HG03378 (cell line): ENCODE measurements around the gene DCST2.

ENCODE experiments used
- ATAC-seq: cut with Tn5 transposase; IDR thresholded peaks from one replicate; pipeline ENCODE4 v1.9.1; 2021; ENCODE audit warnings: mild to moderate bottlenecking, moderate library complexity; ENCODE audit not compliant: unreplicated experiment

Gene DCST2

GRCh38 chr1:155070158-155070621, 36.6 kb upstream of the DCST2 start:
- ATAC-seq = no peak

DNA sequence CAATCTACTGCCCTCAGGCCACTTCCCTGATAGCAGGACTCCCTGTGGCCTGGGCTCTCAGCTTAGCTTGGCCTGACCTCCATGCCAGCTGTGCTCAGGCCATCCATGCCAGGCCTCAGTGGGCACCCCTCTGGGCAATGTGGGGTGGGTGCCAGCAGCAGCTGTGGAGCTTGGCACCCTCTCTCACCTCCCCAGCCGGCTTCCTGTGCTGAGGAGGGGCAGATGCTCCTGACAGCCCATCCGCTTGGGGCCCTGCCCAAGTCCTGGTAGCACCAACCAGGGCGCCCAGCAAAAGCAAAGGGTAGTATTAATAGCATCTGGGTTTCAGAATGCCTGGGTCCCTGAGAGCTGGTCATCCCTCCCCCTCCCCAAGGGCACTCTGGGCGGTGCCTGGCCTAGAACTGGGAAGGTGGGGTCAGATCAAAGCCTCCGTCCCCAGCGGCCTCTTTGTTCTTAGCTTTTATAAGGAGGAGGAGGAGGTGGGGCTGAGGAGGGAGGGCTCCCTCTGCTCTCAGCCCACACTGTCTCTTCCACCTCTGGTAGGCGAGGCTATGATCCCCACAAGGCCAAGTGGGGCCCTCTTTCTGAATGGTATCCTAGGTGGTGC, 36.1 kb upstream of the DCST2 start:
- no peak for ATAC-seq

GRCh38 chr1:155068599-155068998, 35.0 kb upstream of the DCST2 start:
- ATAC-seq = no peak

DNA sequence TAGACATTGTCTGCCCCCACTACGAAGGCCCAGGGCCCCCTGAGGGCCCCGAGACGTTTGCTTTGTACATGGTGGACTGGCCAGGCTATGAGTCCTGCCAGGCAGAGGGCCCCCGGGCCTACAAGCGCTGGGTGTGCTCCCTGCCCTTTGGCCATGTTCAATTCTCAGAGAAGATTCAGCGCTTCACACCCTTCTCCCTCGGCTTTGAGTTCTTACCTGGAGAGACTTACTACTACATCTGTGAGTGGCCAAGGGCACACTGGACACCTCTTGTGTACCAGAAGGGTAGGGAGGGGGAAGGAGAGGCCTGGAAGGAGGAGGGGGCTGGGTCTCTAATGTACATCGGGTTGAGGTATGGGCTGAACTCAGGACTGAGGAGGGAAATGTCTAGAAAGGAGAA, 33.2 kb upstream of the DCST2 start:
- no peak for ATAC-seq

GRCh38 chr1:155064832-155065429, 31.4 kb upstream of the DCST2 start:
- no peak for ATAC-seq

GRCh38 chr1:155064111-155064831, 30.7 kb upstream of the DCST2 start:
- no peak for ATAC-seq

DNA sequence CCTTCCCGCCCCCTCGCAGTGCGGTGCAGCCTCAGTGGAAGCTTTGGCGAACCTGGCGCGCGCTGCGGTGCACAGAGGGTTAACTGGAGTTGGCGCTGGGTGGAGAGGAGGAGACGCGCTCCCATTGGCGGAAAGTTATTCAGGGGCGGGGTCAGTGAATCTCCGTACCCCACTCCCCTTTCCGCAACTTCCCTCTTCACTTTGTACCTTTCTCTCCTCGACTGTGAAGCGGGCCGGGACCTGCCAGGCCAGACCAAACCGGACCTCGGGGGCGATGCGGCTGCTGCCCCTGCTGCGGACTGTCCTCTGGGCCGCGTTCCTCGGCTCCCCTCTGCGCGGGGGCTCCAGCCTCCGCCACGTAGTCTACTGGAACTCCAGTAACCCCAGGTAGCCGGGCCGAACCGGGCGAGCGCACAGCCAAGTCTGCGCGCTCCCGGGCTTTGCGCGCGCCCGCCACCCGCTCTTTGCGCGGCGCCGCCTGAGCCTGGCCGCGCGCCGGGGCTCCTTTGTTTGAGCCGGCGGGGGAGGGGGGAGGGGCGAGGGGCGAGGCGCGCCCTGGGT, 30.0 kb upstream of the DCST2 start, which contains the start of gene EFNA4:
Gene EFNA4, plus strand, starts transcription at position 191 of the 561 bp plus-strand sequence. Its CDS starts 84 bp downstream, at position 275.
- ATAC-seq = no peak

DNA sequence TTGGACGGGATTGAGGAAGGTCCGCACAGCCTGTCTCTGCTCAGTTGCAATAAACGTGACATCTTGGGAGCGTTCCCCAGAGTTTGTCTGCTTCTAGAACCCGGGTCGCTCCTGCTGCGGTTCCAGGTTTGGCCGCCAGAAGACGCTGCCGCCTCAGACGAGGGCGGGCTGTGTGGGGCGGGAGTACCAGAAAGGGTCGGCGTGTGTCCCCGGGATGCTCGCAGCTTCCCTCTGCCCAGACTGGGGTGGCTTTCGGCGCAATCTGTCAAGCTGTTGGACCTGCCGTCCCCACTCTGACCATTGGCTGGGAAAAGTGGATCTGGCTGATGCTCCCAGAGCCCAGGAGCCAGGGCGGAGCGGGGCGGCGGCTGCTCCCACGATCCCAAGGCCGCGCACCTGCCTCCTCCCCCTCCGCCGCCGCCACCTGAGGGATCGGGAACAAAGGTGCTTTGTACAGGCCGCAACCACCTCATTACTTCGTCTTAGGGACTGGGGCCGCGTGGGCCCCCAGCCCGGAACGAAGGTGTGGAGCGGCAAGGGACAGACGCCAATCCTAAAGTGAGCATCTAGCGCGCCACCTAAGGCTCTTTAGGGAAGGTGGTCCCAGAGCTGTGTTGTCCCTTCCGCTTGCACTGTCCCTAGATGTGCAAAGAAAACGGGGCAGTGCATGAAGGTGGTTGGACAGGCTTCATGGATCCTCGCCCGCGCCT, 29.3 kb upstream of the DCST2 start:
- no peak for ATAC-seq

- no peak for ATAC-seq
These were observed 28.6 kb upstream of the DCST2 start for GRCh38 chr1:155062151-155062686.

DNA sequence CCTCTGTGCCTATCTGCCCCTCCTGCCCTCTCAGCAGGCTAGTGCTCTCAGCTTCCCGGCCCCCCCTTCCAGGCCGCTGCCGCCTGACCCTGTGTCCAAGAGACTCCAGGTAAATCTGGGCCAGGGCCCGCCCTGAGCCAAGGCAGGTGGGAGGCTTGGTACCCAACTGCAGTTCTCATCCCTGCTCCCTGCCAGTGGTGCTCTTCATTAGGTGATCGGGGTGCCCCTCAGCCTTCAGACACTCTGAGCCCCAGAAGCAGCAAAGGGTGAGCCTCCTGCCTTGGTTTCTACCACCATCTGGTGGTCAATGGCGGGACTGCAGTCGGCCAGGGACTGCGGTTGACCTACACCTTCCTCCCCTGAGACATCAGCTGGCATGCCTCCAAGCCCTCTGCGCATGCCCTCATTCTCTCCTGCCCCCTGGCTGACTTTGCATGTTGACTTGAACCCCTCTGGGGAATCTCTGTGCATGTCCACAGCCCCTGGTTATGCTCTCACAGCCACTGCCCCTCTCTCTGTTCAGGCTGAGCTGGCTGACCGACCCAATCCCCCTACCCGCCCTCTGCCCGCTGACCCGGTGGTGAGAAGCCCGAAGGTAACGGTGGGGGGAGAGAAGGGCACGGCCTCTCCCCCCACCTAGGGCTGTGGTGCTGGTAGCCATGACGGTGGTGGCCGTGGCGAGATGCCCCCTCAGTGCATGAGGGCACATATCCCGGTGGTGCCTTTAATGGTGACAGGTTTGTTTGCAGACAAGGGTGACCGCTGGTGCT, 28.0 kb upstream of the DCST2 start:
- peak; percentile 48 for ATAC-seq

DNA sequence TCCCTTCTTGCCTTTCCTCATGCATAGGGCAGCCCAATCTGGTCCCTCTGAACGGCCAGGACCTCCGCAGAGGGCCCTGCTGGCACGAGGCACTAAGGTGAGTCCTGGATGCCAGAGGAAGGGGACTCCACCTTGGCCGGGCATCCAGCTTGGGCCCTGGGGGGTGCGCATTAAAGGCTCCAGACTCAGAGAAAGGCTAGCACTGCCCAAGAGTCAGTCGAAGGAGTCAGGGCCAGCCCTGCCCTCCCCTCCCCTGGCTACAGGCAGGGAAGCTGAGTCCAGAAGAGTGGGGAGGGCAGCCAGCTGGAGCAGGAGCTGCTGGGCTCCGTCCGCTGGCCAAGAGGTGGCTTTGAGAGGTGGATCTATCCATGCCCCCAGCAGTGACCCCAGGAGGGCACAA, 27.2 kb upstream of the DCST2 start:
- ATAC-seq = no peak

DNA sequence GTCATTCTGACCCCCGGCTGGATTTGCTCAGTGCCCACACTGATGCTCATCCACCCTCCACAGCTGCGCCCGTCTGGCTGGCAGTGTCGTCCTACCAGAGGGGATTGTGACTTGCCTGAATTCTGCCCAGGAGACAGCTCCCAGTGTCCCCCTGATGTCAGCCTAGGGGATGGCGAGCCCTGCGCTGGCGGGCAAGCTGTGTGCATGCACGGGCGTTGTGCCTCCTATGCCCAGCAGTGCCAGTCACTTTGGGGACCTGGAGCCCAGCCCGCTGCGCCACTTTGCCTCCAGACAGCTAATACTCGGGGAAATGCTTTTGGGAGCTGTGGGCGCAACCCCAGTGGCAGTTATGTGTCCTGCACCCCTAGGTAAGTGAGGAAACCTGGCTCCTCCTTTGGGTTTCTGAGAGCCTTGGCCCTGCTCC, 24.2 kb upstream of the DCST2 start:
- ATAC-seq = no peak

DNA sequence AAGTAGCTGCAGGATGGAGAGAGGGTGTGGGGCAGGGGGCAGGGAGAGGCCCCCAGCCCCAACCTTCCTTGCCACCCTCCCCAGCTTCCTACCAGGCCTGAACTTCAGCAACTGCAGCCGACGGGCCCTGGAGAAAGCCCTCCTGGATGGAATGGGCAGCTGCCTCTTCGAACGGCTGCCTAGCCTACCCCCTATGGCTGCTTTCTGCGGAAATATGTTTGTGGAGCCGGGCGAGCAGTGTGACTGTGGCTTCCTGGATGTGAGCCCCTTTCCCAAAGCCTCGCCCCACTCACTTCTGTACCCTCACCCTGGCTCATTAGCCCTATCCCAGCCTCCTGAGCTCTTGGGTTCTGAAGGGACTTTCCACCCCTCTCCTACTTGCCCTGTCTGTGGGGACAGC, 23.5 kb upstream of the DCST2 start:
- ATAC-seq = no peak

DNA sequence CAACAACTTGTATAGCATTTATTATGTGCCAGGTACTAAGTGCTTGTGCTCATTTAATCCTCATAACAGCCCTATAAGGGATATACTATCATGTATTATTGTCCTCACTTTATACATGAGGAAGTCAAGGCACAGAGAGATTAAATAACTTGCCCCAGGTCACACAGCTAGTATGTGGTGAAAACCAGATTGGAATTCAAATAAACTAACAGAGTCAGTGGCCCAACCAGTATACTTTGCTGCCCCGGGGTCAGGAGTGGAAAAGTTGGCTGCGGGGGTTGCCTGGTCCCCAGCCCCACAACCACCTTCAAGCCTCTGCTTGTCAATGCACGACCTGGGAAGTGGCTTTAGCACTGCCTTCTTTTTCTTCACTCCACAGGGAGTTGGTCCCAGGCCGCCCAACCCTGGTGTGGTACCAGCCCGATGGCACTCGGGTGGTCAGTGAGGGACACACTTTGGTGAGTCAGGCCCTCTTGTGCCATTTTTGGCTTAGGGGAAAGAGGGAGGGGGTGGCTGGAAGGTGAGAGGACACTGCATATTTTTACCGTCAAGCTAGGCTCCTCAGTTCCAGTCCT, 20.0 kb upstream of the DCST2 start:
- ATAC-seq = no peak

GRCh38 chr1:155052439-155053395, 19.1 kb upstream of the DCST2 start:
- ATAC-seq = no peak

DNA sequence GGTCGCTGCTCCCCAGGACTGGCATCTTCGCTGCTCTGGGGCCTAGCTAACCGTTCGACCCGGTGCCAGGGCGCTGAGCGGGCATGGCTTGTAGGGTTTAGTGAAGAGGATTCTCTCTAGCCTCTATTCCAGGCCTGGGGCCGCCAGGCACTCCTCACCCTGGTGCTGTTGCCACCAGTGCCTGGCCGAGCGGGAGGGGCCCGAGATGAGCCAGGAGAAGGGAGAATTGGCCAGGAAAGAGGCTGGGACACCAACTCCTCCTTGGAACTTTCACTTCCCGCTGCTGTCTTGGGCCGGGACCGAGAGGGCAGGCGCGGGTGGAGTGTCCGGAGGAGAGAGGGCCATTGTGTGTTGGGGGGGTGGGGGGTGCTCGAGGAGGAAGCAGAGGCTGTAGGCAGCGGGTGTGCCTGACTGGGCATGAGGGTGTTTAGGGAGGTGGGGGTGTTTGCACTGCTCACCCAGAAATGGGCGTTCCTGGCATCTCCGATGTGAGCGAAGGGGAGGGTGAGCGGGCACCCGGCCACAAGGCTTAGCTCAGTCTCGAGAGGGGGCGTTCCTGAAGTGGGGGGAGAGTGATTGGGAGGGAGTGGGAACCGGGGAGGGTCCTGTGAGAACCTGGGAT, 18.3 kb upstream of the DCST2 start:
- no peak for ATAC-seq

DNA sequence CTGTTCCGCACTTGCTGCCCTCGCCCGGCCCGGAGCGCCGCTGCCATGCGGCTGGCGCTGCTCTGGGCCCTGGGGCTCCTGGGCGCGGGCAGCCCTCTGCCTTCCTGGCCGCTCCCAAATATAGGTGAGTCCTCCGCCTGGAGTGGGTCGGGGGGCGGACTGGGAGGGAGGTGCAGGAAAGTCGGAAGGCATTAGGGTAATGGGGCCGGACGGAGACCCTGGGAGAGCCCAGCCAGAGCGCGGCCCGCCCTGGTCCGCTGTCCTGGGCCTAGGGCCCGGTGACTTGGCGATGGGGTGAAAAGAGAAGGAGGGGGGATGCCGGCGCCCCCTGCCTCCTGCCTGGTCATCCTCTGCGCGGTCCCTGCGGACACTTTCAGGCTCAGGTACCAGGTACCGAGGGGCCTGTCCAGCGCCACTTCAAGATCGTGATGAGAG, 17.8 kb upstream of the DCST2 start:
- ATAC-seq = no peak
